GM21737 (cell line): Measurements from ENCODE around the gene SH2D3C.

ENCODE experiments used
- ATAC-seq: cut with Tn5 transposase; IDR thresholded peaks from one replicate; pipeline ENCODE4 v1.9.1; 2021; ENCODE audit warnings: mild to moderate bottlenecking, moderate library complexity; ENCODE audit not compliant: unreplicated experiment

SH2D3C gene

GRCh38 chr9:127744398-127745110 lies 33.9 kb downstream of the SH2D3C start:
- no peak for ATAC-seq

DNA sequence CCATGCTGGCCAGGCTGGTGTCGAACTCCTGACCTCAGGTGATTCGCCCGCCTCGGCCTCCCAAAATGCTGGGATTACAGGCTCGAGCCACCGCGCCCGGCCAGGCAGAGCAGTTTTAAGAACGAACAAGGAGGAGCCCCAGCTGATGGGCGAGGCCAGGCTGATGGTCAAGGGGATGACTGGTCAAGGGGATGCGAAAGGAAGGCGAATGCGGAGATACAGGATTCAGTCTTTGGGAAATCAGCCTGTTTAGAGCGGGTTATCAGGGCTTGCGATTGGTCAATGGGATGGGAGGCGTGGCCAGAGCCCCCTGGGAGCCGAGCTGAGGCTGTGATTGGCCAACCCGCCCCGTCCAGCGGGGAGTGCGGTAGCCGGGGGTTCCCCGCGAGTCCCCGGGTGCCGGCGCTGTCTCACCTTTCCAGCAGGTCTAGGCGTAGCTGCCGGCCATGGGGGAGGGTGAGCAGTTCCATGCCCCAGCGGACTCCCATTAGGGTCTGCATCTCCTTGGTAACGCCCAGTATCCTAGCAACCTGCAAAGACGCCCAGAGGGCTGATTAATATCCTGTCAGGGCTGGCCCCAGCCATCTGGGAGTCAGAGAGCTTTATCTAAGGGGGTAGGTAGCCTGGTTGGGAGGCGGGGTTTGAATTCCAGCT lies 35.9 kb downstream of the SH2D3C start:
- ATAC-seq: no peak

GRCh38 chr9:127741831-127742434 lies 36.5 kb downstream of the SH2D3C start:
- ATAC-seq: no peak

- ATAC-seq: no peak
Observed at GRCh38 chr9:127739614-127740330, 38.7 kb downstream of the SH2D3C start.

DNA sequence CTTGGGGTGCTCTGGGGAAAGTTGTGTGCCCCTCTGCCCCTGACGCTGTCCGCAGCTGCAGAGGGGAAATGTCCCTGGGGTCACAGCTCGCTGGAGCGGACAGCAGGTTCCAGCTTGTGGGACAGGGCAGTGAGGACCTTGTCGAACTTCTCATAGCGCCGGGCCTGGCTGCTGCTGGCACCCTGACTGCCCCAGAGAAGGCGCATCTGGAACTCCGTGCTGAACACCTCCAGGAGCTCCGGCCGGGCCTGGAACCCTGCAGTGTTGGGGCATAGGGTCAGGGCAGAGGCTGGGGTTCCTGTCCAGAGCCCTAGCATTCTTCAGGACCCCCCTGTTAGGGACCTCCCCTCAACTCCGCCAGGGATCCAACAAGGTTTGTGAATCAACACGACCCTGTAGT lies 39.8 kb downstream of the SH2D3C start:
- no peak for ATAC-seq

DNA sequence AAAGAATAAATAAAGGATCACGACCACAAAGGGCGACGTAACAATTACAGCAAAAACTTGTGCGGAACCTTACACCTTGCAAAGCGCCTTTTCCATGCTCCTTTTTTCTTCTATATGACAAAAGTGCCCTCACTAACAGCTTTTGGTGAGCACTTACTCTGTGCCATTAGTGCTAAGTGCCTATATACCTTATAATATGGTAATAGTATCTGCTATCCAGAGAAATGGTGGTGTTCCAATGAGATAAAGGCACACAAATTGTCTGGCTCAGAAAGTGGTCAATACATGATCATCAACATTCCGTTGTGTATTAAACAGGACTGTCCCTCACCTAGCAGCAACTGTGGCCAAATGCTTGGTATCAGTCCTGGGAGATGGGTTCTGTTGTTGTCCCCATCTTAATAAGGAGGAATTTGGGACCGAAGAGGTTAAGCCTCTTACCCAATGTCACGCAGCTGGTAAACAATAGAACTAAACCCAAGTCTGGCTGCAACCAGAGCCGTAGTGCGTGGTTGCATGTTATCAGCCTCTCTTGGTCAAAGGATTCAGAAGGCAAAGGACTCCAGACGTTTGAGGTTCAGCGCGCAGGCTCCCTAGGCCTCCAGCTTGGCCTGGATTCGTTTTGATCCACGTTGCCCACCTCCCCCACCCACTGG lies 42.8 kb downstream of the SH2D3C start:
- ATAC-seq: no peak

- peak; percentile 80 for ATAC-seq
Observed at GRCh38 chr9:127734747-127735529, 43.5 kb downstream of the SH2D3C start, which contains the start of gene TOR2A. Gene TOR2A, minus strand, starts transcription at chr9:127735294. Its CDS starts 24 bp downstream, at chr9:127735270.

GRCh38 chr9:127734247-127734746 lies 44.2 kb downstream of the SH2D3C start:
- no peak for ATAC-seq

GRCh38 chr9:127733614-127734013 lies 44.9 kb downstream of the SH2D3C start:
- no peak for ATAC-seq

- ATAC-seq: no peak
Observed at GRCh38 chr9:127732444-127732843, 46.0 kb downstream of the SH2D3C start.

DNA sequence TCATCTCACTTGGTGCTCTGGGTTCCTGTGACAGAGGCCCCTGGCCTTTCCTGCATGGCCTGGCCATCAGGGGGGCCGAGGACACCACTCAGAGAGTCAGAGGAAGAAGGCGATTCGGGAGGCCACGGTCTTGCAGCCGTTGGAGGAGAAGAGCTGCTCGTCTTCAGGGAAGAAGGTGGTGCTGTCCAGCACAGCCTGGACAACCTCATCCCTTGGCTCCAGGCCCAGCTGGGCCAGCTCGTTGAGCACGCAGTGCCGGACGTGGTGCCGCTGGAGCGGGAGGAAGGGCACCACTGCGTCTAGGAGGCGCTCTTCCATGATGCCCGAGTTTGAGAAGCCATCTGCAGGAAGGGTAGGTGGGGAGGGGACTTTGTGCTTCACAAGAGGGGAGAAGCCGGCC lies 46.5 kb downstream of the SH2D3C start:
- no peak for ATAC-seq

GRCh38 chr9:127730799-127731410 lies 47.6 kb downstream of the SH2D3C start:
- no peak for ATAC-seq

GRCh38 chr9:127730262-127730661 lies 48.2 kb downstream of the SH2D3C start:
- ATAC-seq: no peak

DNA sequence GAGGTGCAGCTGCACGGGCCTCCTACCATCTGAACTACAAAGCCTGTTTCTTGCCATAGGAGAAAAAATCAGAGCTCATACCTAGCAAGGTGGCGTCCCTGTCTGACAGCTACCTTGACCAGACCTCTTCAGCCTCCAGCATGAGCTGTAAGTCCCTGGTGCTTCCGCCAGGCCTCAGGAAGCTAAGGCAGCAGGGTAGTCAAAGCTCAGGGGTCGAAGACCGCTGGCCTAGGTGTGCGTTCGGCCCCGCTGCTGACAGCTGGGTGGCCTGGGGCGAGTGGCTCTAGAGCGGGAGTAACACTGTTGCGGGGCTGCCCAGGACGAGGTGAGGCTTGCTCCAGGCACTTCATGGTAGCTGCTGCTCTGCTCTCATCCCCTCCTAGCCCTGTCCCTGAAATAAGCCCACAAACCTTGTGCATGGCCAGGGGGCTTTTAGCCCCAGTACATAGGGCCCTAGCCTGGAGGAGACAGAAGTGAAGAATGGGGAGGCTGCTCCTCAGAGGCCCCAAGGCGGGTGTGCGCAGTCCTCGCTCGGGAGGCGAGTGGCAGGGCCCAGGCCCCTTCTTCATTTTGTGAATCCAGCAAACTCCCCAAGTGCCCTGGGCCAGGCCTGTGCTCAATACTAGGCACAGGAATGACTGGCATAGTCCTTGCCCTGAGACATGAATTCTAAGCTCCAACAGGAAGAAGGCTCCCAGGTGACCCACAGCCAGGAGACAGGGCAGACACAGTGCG lies 48.8 kb downstream of the SH2D3C start:
- ATAC-seq: no peak

- no peak for ATAC-seq
Observed at GRCh38 chr9:127728808-127729207, 49.7 kb downstream of the SH2D3C start.

GRCh38 chr9:127726871-127727270 lies 51.6 kb downstream of the SH2D3C start:
- no peak for ATAC-seq

- ATAC-seq: no peak
Observed at GRCh38 chr9:127724012-127724411, 54.5 kb downstream of the SH2D3C start.

GRCh38 chr9:127723444-127723843 lies 55.0 kb downstream of the SH2D3C start:
- ATAC-seq: no peak

- no peak for ATAC-seq
Observed at GRCh38 chr9:127723013-127723412, 55.5 kb downstream of the SH2D3C start.
